ENCODE data around the gene ASB5.

GRCh38 chr4:176262243-176262642 lies 6.8 kb downstream of the ASB5 start:
- TF ChIP-seq FOXM1 (IDR thresholded peaks at IDR 0.05; ENCODE audit: low read depth): no peak
- TF ChIP-seq FOXM1 (CRISPR knock-in tag; IDR thresholded peaks at IDR 0.05; ENCODE audit: low read depth): no peak
- no peak for TF ChIP-seq ZNF212 (CRISPR knock-in tag; IDR thresholded peaks at IDR 0.05)
- no peak for TF ChIP-seq CAMTA2 (CRISPR knock-in tag; conservative IDR thresholded peaks at IDR 0.05)
- no peak for TF ChIP-seq ZNF79 (CRISPR knock-in tag; IDR thresholded peaks at IDR 0.05; ENCODE audit: low read depth)
- TF ChIP-seq SRF (CRISPR knock-in tag; IDR thresholded peaks at IDR 0.05): no peak
- no peak for TF ChIP-seq CTCF (IDR thresholded peaks at IDR 0.05 in 2 of 3, conservative IDR thresholded peaks at IDR 0.05 in 1 of 3; ENCODE audit: insufficient read depth in 2 of 3, low read depth in 1 of 3, low read length in 3 of 3)
- TF ChIP-seq NR2F6 (CRISPR knock-in tag; IDR thresholded peaks at IDR 0.05): no peak
- no peak for TF ChIP-seq HEY1 (CRISPR knock-in tag; IDR thresholded peaks at IDR 0.05; ENCODE audit: borderline replicate concordance)
- TF ChIP-seq AFF4 (CRISPR knock-in tag; IDR thresholded peaks at IDR 0.05): no peak
- TF ChIP-seq TRIM24 (IDR thresholded peaks at IDR 0.05): no peak
- no peak for TF ChIP-seq SRSF9 (IDR thresholded peaks at IDR 0.05; ENCODE audit: borderline replicate concordance, low read depth, low read length)
- no peak for TF ChIP-seq REST (IDR thresholded peaks at IDR 0.05; ENCODE audit: borderline replicate concordance)
- TF ChIP-seq REST (CRISPR knock-in tag; IDR thresholded peaks at IDR 0.05; ENCODE audit: low read depth): no peak
